Ishikawa (cell line): ENCODE data around the gene MRE11.

ENCODE experiments used
- CEBPB ChIP-seq: IDR thresholded peaks from 2 replicates; pipeline ENCODE4 v1.6.1; 2012
- CREB1 ChIP-seq: IDR thresholded peaks from 2 replicates; pipeline ENCODE4 v1.6.1; 2012; ENCODE audit warnings: low read depth
- EGR1 ChIP-seq: IDR thresholded peaks from 2 replicates; pipeline ENCODE4 v1.6.1; 2012
- EP300 ChIP-seq: IDR thresholded peaks from 2 replicates; pipeline ENCODE4 v1.6.1; 2012; ENCODE audit warnings: borderline replicate concordance
- FOXM1 ChIP-seq: IDR thresholded peaks from 2 replicates; pipeline ENCODE4 v1.6.1; 2012; ENCODE audit warnings: low read depth, borderline replicate concordance
- MAX ChIP-seq: IDR thresholded peaks from 2 replicates; pipeline ENCODE4 v1.6.1; 2012
- NFIC ChIP-seq: IDR thresholded peaks from 2 replicates; pipeline ENCODE4 v1.6.1; 2012
- RAD21 ChIP-seq: IDR thresholded peaks from 2 replicates; pipeline ENCODE4 v1.6.1; 2012; ENCODE audit warnings: low read depth
- TAF1 ChIP-seq: IDR thresholded peaks from 2 replicates; pipeline ENCODE4 v1.6.1; 2012; ENCODE audit warnings: low read depth, mild to moderate bottlenecking
- TCF12 ChIP-seq: IDR thresholded peaks from 2 replicates; pipeline ENCODE4 v1.6.1; 2012; ENCODE audit warnings: low read depth
- TEAD4 ChIP-seq: IDR thresholded peaks from 2 replicates; pipeline ENCODE4 v1.6.1; 2012
- YY1 ChIP-seq: IDR thresholded peaks from 2 replicates; pipeline ENCODE4 v1.6.1; 2012; ENCODE audit warnings: low read depth
- ZBTB7A ChIP-seq: IDR thresholded peaks from 2 replicates; pipeline ENCODE4 v1.6.1; 2012; ENCODE audit warnings: low read depth
- TF ChIP-seq, protein P1 (sequence below): IDR thresholded peaks from 2 replicates; pipeline ENCODE4 v1.6.1; 2012; ENCODE audit warnings: low read depth, mild to moderate bottlenecking
- TF ChIP-seq, protein P2 (sequence below): IDR thresholded peaks from 2 replicates; pipeline ENCODE4 v1.6.1; 2012

Gene MRE11

DNA sequence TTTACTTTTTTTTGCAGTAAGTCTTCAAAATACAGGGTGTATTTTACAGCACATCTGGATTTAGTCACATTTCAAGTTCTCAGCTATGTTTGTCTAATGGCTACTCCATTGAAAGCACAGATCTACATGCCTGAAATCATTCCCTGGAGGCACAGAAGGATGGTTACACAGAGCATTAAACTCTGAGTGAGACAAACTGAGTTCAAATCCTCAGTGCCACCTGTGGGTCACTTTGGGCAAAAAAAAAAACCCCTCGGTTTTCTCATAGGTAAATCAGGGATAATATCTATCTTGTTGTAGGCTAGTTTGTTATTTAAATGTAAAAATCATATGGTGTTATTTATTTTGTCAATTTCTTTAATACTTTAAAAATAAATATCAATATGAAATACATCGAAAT is 7.9 kb upstream of the MRE11 start:
- TF ChIP-seq CEBPB: no peak
- TF ChIP-seq TAF1: no peak

DNA sequence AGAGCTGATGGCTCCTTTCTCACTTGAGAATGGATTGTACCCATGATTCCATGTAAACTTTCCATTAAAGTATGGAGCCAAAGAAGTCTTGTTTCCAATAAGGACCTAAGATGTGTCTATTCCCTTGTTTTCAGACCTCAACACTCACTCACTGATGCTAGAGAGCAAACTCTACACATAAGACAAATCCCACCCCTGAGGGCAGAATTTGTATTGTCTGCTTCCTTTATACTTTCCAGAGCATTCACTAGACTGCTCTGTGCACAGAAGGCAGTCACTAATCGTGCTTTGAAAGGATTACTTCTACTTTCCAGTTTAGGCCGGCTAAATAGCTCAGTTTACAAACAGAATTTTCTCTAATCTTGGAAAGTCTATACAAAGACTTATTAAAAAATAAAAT is 6.5 kb upstream of the MRE11 start:
- TF ChIP-seq TAF1 (no peak), FOXM1 (no peak)

DNA sequence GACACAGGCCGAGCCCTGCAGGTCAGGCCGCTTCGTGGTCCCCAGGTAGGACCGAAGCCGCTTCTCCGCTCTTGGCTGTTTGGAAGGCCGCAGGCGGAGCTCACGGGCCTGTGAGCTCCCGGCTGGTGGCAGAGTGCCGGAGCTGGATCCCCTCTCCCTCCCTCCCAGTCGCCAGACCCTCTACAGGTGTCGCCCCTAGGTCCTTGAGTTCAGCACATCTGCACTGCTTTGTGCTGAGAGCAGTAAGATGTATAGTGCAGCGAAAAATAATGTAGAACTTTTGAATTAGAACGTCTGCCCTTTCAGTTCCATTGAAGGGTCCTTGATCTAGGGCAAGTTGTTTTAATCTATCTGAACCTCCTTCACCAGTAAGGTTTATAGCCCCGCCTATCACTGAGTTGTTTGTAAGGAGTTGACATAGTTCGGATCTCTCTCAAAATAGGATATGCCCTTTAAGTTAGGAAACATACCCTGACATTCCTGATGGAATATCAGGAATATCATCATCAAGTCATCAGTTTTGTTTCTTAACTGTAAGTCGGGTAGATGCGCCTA is 559 bp upstream of the MRE11 start:
- TF ChIP-seq MAX: no peak

GRCh38 chr11:94486068-94486467 is 7.6 kb downstream of the MRE11 start:
- no peak for TF ChIP-seq TEAD4
- no peak for TF ChIP-seq CREB1
- no peak for TF ChIP-seq NFIC
- no peak for TF ChIP-seq EP300
- TF ChIP-seq, protein P1, sequence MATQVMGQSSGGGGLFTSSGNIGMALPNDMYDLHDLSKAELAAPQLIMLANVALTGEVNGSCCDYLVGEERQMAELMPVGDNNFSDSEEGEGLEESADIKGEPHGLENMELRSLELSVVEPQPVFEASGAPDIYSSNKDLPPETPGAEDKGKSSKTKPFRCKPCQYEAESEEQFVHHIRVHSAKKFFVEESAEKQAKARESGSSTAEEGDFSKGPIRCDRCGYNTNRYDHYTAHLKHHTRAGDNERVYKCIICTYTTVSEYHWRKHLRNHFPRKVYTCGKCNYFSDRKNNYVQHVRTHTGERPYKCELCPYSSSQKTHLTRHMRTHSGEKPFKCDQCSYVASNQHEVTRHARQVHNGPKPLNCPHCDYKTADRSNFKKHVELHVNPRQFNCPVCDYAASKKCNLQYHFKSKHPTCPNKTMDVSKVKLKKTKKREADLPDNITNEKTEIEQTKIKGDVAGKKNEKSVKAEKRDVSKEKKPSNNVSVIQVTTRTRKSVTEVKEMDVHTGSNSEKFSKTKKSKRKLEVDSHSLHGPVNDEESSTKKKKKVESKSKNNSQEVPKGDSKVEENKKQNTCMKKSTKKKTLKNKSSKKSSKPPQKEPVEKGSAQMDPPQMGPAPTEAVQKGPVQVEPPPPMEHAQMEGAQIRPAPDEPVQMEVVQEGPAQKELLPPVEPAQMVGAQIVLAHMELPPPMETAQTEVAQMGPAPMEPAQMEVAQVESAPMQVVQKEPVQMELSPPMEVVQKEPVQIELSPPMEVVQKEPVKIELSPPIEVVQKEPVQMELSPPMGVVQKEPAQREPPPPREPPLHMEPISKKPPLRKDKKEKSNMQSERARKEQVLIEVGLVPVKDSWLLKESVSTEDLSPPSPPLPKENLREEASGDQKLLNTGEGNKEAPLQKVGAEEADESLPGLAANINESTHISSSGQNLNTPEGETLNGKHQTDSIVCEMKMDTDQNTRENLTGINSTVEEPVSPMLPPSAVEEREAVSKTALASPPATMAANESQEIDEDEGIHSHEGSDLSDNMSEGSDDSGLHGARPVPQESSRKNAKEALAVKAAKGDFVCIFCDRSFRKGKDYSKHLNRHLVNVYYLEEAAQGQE: no peak
- no peak for TF ChIP-seq MAX
- no peak for TF ChIP-seq ZBTB7A
- TF ChIP-seq, protein P2, sequence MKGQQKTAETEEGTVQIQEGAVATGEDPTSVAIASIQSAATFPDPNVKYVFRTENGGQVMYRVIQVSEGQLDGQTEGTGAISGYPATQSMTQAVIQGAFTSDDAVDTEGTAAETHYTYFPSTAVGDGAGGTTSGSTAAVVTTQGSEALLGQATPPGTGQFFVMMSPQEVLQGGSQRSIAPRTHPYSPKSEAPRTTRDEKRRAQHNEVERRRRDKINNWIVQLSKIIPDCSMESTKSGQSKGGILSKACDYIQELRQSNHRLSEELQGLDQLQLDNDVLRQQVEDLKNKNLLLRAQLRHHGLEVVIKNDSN: no peak
- no peak for TF ChIP-seq TCF12
- no peak for TF ChIP-seq RAD21
- no peak for TF ChIP-seq FOXM1
- TF ChIP-seq EGR1: no peak
- no peak for TF ChIP-seq YY1
- TF ChIP-seq CEBPB: no peak
- no peak for TF ChIP-seq TAF1

- TF ChIP-seq YY1: no peak
- TF ChIP-seq CEBPB: no peak
- TF ChIP-seq TEAD4: no peak
- no peak for TF ChIP-seq FOXM1
- TF ChIP-seq NFIC: no peak
- TF ChIP-seq EGR1: no peak
- TF ChIP-seq, protein P1: no peak
Measured at GRCh38 chr11:94481342-94481741, 12.3 kb downstream of the MRE11 start.

- TF ChIP-seq MAX (no peak), TAF1 (no peak), NFIC (no peak), TEAD4 (no peak), RAD21 (no peak), CREB1 (no peak), CEBPB (no peak), EGR1 (no peak), TCF12 (no peak), FOXM1 (no peak), ZBTB7A (no peak), EP300 (no peak), YY1 (no peak)
- TF ChIP-seq, protein P2: no peak
- TF ChIP-seq, protein P1: no peak
Measured at GRCh38 chr11:94477624-94478023, 16.0 kb downstream of the MRE11 start.
